Measurements from ENCODE around the gene NAIF1.
"Not testable (repeated sequence)": the region's sequence is repeated elsewhere in the genome, so short reads cannot be mapped to it uniquely, and the experiment has no call there.

NAIF1 gene

GRCh38 chr9:128066713-128067644, at the start of gene NAIF1:
Gene NAIF1 (minus strand): TSS chr9:128067320. CDS start chr9:128067101, 219 bp downstream.
- peak; percentile 99 for DNase-seq

GRCh38 chr9:128116104-128117083, 49.3 kb upstream of the NAIF1 start:
- DNase-seq = no peak

GRCh38 chr9:128115187-128116103, 48.3 kb upstream of the NAIF1 start:
- no peak for DNase-seq

- DNase-seq = no peak
These were observed 47.4 kb upstream of the NAIF1 start for GRCh38 chr9:128114326-128115186.

- DNase-seq = no peak
These were observed 46.6 kb upstream of the NAIF1 start for GRCh38 chr9:128113526-128114325.

GRCh38 chr9:128111726-128112125, 44.6 kb upstream of the NAIF1 start:
- not testable (repeated sequence) for DNase-seq

- no peak for DNase-seq
These were observed 42.1 kb upstream of the NAIF1 start for GRCh38 chr9:128109050-128109709.

GRCh38 chr9:128108269-128109049, 41.3 kb upstream of the NAIF1 start:
- no peak for DNase-seq

GRCh38 chr9:128107468-128108268, 40.5 kb upstream of the NAIF1 start:
- DNase-seq = no peak

- no peak for DNase-seq
These were observed 39.9 kb upstream of the NAIF1 start for GRCh38 chr9:128106940-128107467.

GRCh38 chr9:128106181-128106939, 39.2 kb upstream of the NAIF1 start:
- no peak for DNase-seq

- no peak for DNase-seq
These were observed 38.5 kb upstream of the NAIF1 start for GRCh38 chr9:128105538-128106175.

GRCh38 chr9:128104171-128104618, 37.1 kb upstream of the NAIF1 start:
- no peak for DNase-seq

GRCh38 chr9:128103589-128103962, 36.5 kb upstream of the NAIF1 start:
- no peak for DNase-seq

- DNase-seq = no peak
These were observed 35.9 kb upstream of the NAIF1 start for GRCh38 chr9:128102861-128103588.

- no peak for DNase-seq
These were observed 35.1 kb upstream of the NAIF1 start for GRCh38 chr9:128102196-128102595.
